Liver (tissue), 9 donors: ENCODE results near the gene ABHD6. TPM values are rescaled to one million over a fixed set of nuclear protein-coding genes. Genes with fewer than 3 reads are reported as not detected.

Experiments
- DNase-seq: peaks from one replicate; pipeline ENCODE4 v3.0.0-alpha.2; 2017; ENCODE audit warnings: low spot score
- H3K27ac ChIP-seq, 2 donors: one replicate each; pipeline ENCODE4 v1.7.0; 2013; ENCODE audit warnings: inconsistent platforms in 2 of 2, low read length in 2 of 2, control low read depth in 1 of 2, low read depth in 1 of 2, mild to moderate bottlenecking in 1 of 2
- H3K27me3 ChIP-seq, 4 donors: one replicate each; pipeline versions ENCODE4 v1.6.1 to v1.7.0; 2013; ENCODE audit warnings: low read length in 3 of 4, inconsistent platforms in 1 of 4, mild to moderate bottlenecking in 1 of 4, moderate library complexity in 1 of 4; ENCODE audit not compliant: control insufficient read depth in 4 of 4, insufficient read depth in 4 of 4
- H3K36me3 ChIP-seq, 4 donors: one replicate each; pipeline versions ENCODE4 v1.6.1 to v1.7.0; 2013; ENCODE audit warnings: low read length in 3 of 4, mild to moderate bottlenecking in 3 of 4, low read depth in 1 of 4, moderate library complexity in 1 of 4; ENCODE audit not compliant: control insufficient read depth in 4 of 4, insufficient read depth in 3 of 4
- H3K4me1 ChIP-seq, 4 donors: one replicate each; pipeline versions ENCODE4 v1.6.1 to v1.7.0; 2013; ENCODE audit warnings: low read length in 3 of 4, mild to moderate bottlenecking in 3 of 4, moderate library complexity in 1 of 4; ENCODE audit not compliant: control insufficient read depth in 4 of 4, insufficient read depth in 4 of 4
- H3K4me3 ChIP-seq, 3 donors: one replicate each; pipeline versions ENCODE4 v1.6.1 to v1.7.0; 2013; ENCODE audit warnings: low read length in 3 of 3, control low read depth in 1 of 3, low read depth in 1 of 3, mild to moderate bottlenecking in 1 of 3
- H3K9ac ChIP-seq, 2 donors: one replicate each; pipeline ENCODE4 v1.7.0; 2013; ENCODE audit warnings: low read length in 2 of 2, mild to moderate bottlenecking in 2 of 2, moderate library complexity in 2 of 2, control low read depth in 1 of 2, low read depth in 1 of 2
- H3K9me3 ChIP-seq, 4 donors: one replicate each; pipeline versions ENCODE4 v1.6.1 to v1.7.0; 2013; ENCODE audit warnings: low read length in 3 of 4; ENCODE audit not compliant: control insufficient read depth in 4 of 4
- EGR1 ChIP-seq, 2 donors: IDR thresholded peaks; 2 replicates each; pipeline ENCODE4 v1.6.1; 2016 to 2018; ENCODE audit warnings: antibody characterized with exemption in 2 of 2, low read depth in 2 of 2
- FOXA1 ChIP-seq: IDR thresholded peaks from 2 replicates; pipeline ENCODE4 v1.6.1; 2016; ENCODE audit warnings: antibody characterized with exemption
- FOXA2 ChIP-seq: IDR thresholded peaks from 2 replicates; pipeline ENCODE4 v1.6.1; 2016; ENCODE audit warnings: antibody characterized with exemption
- GABPA ChIP-seq, 2 donors: IDR thresholded peaks in 1 of 2; conservative IDR thresholded peaks in 1 of 2; 2 replicates each; pipeline ENCODE4 v1.6.1; 2016; ENCODE audit warnings: antibody characterized with exemption in 2 of 2, mild to moderate bottlenecking in 1 of 2, moderate library complexity in 1 of 2
- HNF4A ChIP-seq, 2 donors: conservative IDR thresholded peaks; 2 replicates each; pipeline ENCODE4 v1.6.1; 2016; ENCODE audit warnings: antibody characterized with exemption in 2 of 2, mild to moderate bottlenecking in 2 of 2
- HNF4G ChIP-seq: IDR thresholded peaks from 2 replicates; pipeline ENCODE4 v1.6.1; 2016; ENCODE audit warnings: antibody characterized with exemption
- JUND ChIP-seq, 2 donors: IDR thresholded peaks; 2 replicates each; pipeline ENCODE4 v1.6.1; 2016; ENCODE audit warnings: antibody characterized with exemption in 2 of 2
- NR2F2 ChIP-seq: IDR thresholded peaks from 2 replicates; pipeline ENCODE4 v1.6.1; 2016; ENCODE audit warnings: antibody characterized with exemption
- RAD21 ChIP-seq, 2 donors: IDR thresholded peaks; 2 replicates each; pipeline ENCODE4 v1.6.1; 2016; ENCODE audit warnings: antibody characterized with exemption in 2 of 2, mild to moderate bottlenecking in 2 of 2
- RXRA ChIP-seq, 2 donors: IDR thresholded peaks; 2 replicates each; pipeline ENCODE4 v1.6.1; 2017 to 2018; ENCODE audit warnings: antibody characterized with exemption in 2 of 2, mild to moderate bottlenecking in 1 of 2
- SP1 ChIP-seq: IDR thresholded peaks from 2 replicates; pipeline ENCODE4 v1.6.1; 2018; ENCODE audit warnings: antibody characterized with exemption, mild to moderate bottlenecking
- TAF1 ChIP-seq: conservative IDR thresholded peaks from 2 replicates; pipeline ENCODE4 v1.6.1; 2016; ENCODE audit warnings: antibody characterized with exemption, mild to moderate bottlenecking
- YY1 ChIP-seq: IDR thresholded peaks from 2 replicates; pipeline ENCODE4 v1.6.1; 2016; ENCODE audit warnings: antibody characterized with exemption, mild to moderate bottlenecking
- WGBS: extraction: QIAGEN DNeasy Blood & Tissue Kit; methylation state at CpG from one replicate; pipeline ENCODE4 v1.1.7; 2013; 5-methylcytosine and 5-hydroxymethylcytosine counted together
- polyA plus RNA-seq, 2 donors: library from polyadenylated mRNA; stranded (reverse) in 1 of 2; unstranded in 1 of 2; fragments of 200-250 nt in 1 of 2; fragments of >200 nt in 1 of 2; fragmentation: Nextera tagmentation in 1 of 2; extraction: Ambion mirVana in 1 of 2; gene quantifications; one replicate each; pipeline versions ENCODE4 v1.2.1 to v1.2.3, GENCODE V29; 2013 to 2015
- total RNA-seq, 2 donors: library from RNA; depleted of rRNA; stranded (reverse); fragments of >200 nt; gene quantifications; one replicate each; pipeline ENCODE4 v1.2.3, GENCODE V29; 2014
- TF ChIP-seq, protein P1 (sequence below): IDR thresholded peaks from 2 replicates; pipeline ENCODE4 v1.6.1; 2016; ENCODE audit warnings: antibody characterized with exemption, mild to moderate bottlenecking
- TF ChIP-seq, protein P2 (sequence below): IDR thresholded peaks from 2 replicates; pipeline ENCODE4 v1.6.1; 2016; ENCODE audit warnings: antibody characterized with exemption
- TF ChIP-seq, protein P3 (sequence below): IDR thresholded peaks from 2 replicates; pipeline ENCODE4 v1.6.1; 2016; ENCODE audit warnings: antibody characterized with exemption
- TF ChIP-seq, protein P4 (sequence below): IDR thresholded peaks from 2 replicates; pipeline ENCODE4 v1.6.1; 2016; ENCODE audit warnings: antibody characterized with exemption
- TF ChIP-seq, protein P5 (sequence below): fragments of 150-350 bp; IDR thresholded peaks from 2 replicates; pipeline ENCODE4 v1.5.1; 2017; ENCODE audit warnings: improper control_type of control experiment, low read depth, low read length; ENCODE audit not compliant: missing input control
- donor health status: healthy.
- donor health status: healthy.
- donor health status: healthy.
- donor health status: healthy.
- donor health status: healthy.

The ABHD6 gene
- total and polyA plus RNA-seq, 4 donors: 19.8 to 60.9 (median 38.3) TPM

DNA sequence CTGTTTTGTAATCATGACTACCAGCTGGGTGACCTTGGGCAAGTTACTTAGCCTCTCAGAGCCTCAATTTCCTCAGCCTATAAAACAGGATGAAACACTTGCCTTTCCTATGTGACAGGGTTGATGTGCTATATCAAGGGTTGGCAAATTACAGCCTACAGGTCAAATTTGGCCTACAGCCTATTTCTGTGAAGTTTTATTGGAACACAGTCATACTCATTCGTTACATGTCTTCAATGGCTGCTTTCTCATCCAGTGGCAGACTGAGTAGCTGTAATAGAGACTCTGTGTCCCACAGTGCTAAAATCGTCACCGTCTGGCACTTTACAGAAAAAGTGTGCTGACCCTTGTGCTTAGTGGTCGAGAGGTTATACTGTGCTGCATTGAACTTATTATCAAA lies 16.6 kb downstream of the ABHD6 start:
- Histone ChIP-seq H3K9ac (no peak overlapping the region), H3K4me1 (peaks cover 17 to 36% (median 18%) of the 10 kb centered on the region in 4 donors), H3K27me3 (no peaks in the 10 kb centered on the region), H3K36me3 (peaks cover 2 to 18% (median 10%) of the 10 kb centered on the region in 4 donors), H3K27ac (no peak overlapping the region), H3K4me3 (no peak overlapping the region), H3K9me3 (no peaks in the 10 kb centered on the region)
- no peak for DNase-seq
- 49% methylated on average over 4 of the region's 4 CpGs for WGBS
- TF ChIP-seq HNF4A (conservative IDR thresholded peaks at IDR 0.05): peak in 1 of 2 donors; percentile 3
- TF ChIP-seq, protein P1, sequence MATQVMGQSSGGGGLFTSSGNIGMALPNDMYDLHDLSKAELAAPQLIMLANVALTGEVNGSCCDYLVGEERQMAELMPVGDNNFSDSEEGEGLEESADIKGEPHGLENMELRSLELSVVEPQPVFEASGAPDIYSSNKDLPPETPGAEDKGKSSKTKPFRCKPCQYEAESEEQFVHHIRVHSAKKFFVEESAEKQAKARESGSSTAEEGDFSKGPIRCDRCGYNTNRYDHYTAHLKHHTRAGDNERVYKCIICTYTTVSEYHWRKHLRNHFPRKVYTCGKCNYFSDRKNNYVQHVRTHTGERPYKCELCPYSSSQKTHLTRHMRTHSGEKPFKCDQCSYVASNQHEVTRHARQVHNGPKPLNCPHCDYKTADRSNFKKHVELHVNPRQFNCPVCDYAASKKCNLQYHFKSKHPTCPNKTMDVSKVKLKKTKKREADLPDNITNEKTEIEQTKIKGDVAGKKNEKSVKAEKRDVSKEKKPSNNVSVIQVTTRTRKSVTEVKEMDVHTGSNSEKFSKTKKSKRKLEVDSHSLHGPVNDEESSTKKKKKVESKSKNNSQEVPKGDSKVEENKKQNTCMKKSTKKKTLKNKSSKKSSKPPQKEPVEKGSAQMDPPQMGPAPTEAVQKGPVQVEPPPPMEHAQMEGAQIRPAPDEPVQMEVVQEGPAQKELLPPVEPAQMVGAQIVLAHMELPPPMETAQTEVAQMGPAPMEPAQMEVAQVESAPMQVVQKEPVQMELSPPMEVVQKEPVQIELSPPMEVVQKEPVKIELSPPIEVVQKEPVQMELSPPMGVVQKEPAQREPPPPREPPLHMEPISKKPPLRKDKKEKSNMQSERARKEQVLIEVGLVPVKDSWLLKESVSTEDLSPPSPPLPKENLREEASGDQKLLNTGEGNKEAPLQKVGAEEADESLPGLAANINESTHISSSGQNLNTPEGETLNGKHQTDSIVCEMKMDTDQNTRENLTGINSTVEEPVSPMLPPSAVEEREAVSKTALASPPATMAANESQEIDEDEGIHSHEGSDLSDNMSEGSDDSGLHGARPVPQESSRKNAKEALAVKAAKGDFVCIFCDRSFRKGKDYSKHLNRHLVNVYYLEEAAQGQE: no peak

DNA sequence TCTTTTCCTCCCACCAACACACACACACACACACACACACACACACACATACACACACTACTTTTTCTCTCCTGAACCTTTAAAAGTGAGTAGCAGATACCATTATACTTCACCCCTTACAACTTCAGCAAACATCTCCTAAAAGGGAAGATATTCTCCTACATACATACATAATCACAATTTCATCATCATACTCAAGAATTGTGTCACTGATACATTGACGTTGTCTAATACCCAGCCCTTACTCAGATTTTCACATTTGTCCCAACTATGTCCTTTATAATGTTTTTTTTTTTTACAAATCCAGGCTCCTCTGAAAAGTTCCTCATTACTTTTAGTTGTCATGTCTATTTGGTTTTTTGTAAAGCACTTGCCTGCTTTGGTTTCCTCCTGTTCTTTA lies 18.5 kb downstream of the ABHD6 start:
- no peak overlapping the region for H3K9ac ChIP-seq
- WGBS: 86% methylated on average over 1 of the region's 1 CpG
- peaks cover 3 to 23% (median 13%) of the 10 kb centered on the region in 4 donors for H3K36me3 ChIP-seq
- H3K27me3 ChIP-seq: no peaks in the 10 kb centered on the region
- H3K9me3 ChIP-seq: no peaks in the 10 kb centered on the region
- DNase-seq: no peak
- peaks cover 0 to 18% (median 8%) of the 10 kb centered on the region in 4 donors for H3K4me1 ChIP-seq
- H3K27ac ChIP-seq: no peak overlapping the region
- TF ChIP-seq YY1 (no peak), JUND (IDR thresholded peaks at IDR 0.05) (no peak), HNF4A (conservative IDR thresholded peaks at IDR 0.05) (no peak), FOXA2 (no peak), EGR1 (IDR thresholded peaks at IDR 0.05; ENCODE audit: low read depth in 2 of 2) (no peak), RAD21 (IDR thresholded peaks at IDR 0.05) (no peak), RXRA (IDR thresholded peaks at IDR 0.05) (no peak), TAF1 (no peak), GABPA (IDR thresholded peaks at IDR 0.05 in 1 of 2, conservative IDR thresholded peaks at IDR 0.05 in 1 of 2) (no peak), NR2F2 (no peak), FOXA1 (no peak), HNF4G (no peak), SP1 (no peak)
- TF ChIP-seq, protein P2, sequence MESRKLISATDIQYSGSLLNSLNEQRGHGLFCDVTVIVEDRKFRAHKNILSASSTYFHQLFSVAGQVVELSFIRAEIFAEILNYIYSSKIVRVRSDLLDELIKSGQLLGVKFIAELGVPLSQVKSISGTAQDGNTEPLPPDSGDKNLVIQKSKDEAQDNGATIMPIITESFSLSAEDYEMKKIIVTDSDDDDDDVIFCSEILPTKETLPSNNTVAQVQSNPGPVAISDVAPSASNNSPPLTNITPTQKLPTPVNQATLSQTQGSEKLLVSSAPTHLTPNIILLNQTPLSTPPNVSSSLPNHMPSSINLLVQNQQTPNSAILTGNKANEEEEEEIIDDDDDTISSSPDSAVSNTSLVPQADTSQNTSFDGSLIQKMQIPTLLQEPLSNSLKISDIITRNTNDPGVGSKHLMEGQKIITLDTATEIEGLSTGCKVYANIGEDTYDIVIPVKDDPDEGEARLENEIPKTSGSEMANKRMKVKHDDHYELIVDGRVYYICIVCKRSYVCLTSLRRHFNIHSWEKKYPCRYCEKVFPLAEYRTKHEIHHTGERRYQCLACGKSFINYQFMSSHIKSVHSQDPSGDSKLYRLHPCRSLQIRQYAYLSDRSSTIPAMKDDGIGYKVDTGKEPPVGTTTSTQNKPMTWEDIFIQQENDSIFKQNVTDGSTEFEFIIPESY: no peak
- TF ChIP-seq, protein P3, sequence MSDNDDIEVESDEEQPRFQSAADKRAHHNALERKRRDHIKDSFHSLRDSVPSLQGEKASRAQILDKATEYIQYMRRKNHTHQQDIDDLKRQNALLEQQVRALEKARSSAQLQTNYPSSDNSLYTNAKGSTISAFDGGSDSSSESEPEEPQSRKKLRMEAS: no peak
- TF ChIP-seq, protein P1: no peak
- TF ChIP-seq, protein P4, sequence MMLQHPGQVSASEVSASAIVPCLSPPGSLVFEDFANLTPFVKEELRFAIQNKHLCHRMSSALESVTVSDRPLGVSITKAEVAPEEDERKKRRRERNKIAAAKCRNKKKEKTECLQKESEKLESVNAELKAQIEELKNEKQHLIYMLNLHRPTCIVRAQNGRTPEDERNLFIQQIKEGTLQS: no peak
- TF ChIP-seq, protein P5, sequence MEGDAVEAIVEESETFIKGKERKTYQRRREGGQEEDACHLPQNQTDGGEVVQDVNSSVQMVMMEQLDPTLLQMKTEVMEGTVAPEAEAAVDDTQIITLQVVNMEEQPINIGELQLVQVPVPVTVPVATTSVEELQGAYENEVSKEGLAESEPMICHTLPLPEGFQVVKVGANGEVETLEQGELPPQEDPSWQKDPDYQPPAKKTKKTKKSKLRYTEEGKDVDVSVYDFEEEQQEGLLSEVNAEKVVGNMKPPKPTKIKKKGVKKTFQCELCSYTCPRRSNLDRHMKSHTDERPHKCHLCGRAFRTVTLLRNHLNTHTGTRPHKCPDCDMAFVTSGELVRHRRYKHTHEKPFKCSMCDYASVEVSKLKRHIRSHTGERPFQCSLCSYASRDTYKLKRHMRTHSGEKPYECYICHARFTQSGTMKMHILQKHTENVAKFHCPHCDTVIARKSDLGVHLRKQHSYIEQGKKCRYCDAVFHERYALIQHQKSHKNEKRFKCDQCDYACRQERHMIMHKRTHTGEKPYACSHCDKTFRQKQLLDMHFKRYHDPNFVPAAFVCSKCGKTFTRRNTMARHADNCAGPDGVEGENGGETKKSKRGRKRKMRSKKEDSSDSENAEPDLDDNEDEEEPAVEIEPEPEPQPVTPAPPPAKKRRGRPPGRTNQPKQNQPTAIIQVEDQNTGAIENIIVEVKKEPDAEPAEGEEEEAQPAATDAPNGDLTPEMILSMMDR: no peak
- H3K4me3 ChIP-seq: no peak overlapping the region
